OCI-LY1 (cell line): ENCODE results near the gene CPN2.

Source experiments
- H2AFZ ChIP-seq: fragments of 200-600 bp; sonication (generic), shearing (Covaris generic); 2 replicates; pipeline ENCODE4 v1.6.0; 2014; ENCODE audit warnings: antibody characterized with exemption, mild to moderate bottlenecking, low read length
- H3F3A ChIP-seq: fragments of 200-600 bp; sonication (generic), shearing (Covaris generic); 2 replicates; pipeline ENCODE4 v1.6.0; 2014; ENCODE audit warnings: mild to moderate bottlenecking, antibody characterized with exemption, low read length, moderate library complexity; ENCODE audit not compliant: insufficient read depth
- H3K27ac ChIP-seq: fragments of 200-600 bp; sonication (generic); 2 replicates; pipeline ENCODE4 v1.5.1; 2014; ENCODE audit warnings: low read length, mixed run types, mild to moderate bottlenecking, low read depth; ENCODE audit not compliant: poor library complexity, severe bottlenecking
- H3K27me3 ChIP-seq: fragments of 200-600 bp; sonication (generic); 2 replicates; pipeline ENCODE4 v1.6.0; 2014; ENCODE audit warnings: antibody characterized with exemption, mild to moderate bottlenecking, low read length, moderate library complexity; ENCODE audit not compliant: insufficient read depth
- H3K36me3 ChIP-seq: fragments of 200-600 bp; sonication (generic); 2 replicates; pipeline ENCODE4 v1.6.1; 2014; ENCODE audit warnings: mild to moderate bottlenecking, antibody characterized with exemption, low read length, moderate library complexity, mixed read lengths; ENCODE audit not compliant: insufficient read depth
- H3K4me1 ChIP-seq: fragments of 200-600 bp; sonication (generic); 2 replicates; pipeline ENCODE4 v1.5.1; 2014; ENCODE audit warnings: mild to moderate bottlenecking, low read length, moderate library complexity; ENCODE audit not compliant: insufficient read depth, severe bottlenecking
- H3K4me2 ChIP-seq: fragments of 200-600 bp; sonication (generic), shearing (Covaris generic); 2 replicates; pipeline ENCODE4 v1.6.1; 2014; ENCODE audit warnings: low read length
- H3K4me3 ChIP-seq: fragments of 200-600 bp; sonication (generic); 2 replicates; pipeline ENCODE4 v1.5.1; 2014; ENCODE audit warnings: low read length, low read depth, mild to moderate bottlenecking, mixed read lengths; ENCODE audit not compliant: poor library complexity, severe bottlenecking
- H3K79me2 ChIP-seq: fragments of 200-600 bp; shearing (Covaris generic); 2 replicates; pipeline ENCODE4 v1.6.1; 2016; ENCODE audit warnings: mixed run types, low read length, mixed read lengths; ENCODE audit not compliant: insufficient read depth
- H3K9ac ChIP-seq: fragments of 200-600 bp; sonication (generic), shearing (Covaris generic); 2 replicates; pipeline ENCODE4 v1.6.1; 2014; ENCODE audit warnings: mild to moderate bottlenecking, low read length, mixed read lengths
- H3K9me2 ChIP-seq: fragments of 200-600 bp; sonication (generic), shearing (Covaris generic); 2 replicates; pipeline ENCODE4 v1.6.1; 2014; ENCODE audit warnings: low read depth, mild to moderate bottlenecking, low read length, mixed read lengths
- H3K9me3 ChIP-seq: fragments of 200-600 bp; shearing (Covaris generic); 2 replicates; pipeline ENCODE4 v1.6.1; 2014; ENCODE audit warnings: low read length, mixed read lengths
- H4K20me1 ChIP-seq: fragments of 200-600 bp; sonication (generic), shearing (Covaris generic); 2 replicates; pipeline ENCODE4 v1.6.0; 2016; ENCODE audit warnings: mild to moderate bottlenecking, low read length; ENCODE audit not compliant: insufficient read depth
- EZH2 ChIP-seq: fragments of 200-600 bp; sonication (generic), shearing (Covaris generic); IDR thresholded peaks from 2 replicates; pipeline ENCODE4 v1.8.0; 2017; ENCODE audit warnings: borderline replicate concordance, mixed run types, mild to moderate bottlenecking, antibody characterized with exemption, low read length, moderate library complexity, mixed read lengths
- TF ChIP-seq, protein P1 (sequence below): fragments of 200-600 bp; sonication (generic), shearing (Covaris generic); IDR thresholded peaks from 2 replicates; pipeline ENCODE4 v1.5.1; 2017; ENCODE audit warnings: mild to moderate bottlenecking, antibody characterized with exemption, low read length, moderate library complexity, mixed read lengths

CPN2 gene

DNA sequence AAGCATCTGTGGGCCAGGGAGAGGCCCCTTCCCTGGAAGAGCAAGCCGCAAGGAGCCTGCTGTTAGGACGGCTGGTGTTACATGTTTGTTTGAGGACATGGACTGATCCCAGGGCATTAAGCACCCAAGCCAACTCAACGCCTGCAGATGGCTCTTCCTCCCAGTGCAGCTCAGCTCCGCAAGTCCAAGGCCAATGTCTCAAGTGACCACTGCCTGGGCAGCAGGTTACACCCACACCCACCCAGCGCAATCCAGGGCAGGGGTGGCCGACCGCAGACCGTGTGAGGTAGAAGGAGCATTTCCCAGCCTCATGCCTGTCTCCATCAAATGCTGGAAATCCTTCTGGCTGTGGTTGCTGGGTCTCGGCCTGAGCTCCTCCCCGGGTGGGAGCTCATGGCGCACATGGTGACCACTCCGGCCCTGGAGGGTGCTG, 33.5 kb upstream of the CPN2 start:
- H2AFZ ChIP-seq: no peak overlapping the region
- no peaks in the 10 kb centered on the region for H3K4me1 ChIP-seq
- no peak overlapping the region for H3K9ac ChIP-seq

DNA sequence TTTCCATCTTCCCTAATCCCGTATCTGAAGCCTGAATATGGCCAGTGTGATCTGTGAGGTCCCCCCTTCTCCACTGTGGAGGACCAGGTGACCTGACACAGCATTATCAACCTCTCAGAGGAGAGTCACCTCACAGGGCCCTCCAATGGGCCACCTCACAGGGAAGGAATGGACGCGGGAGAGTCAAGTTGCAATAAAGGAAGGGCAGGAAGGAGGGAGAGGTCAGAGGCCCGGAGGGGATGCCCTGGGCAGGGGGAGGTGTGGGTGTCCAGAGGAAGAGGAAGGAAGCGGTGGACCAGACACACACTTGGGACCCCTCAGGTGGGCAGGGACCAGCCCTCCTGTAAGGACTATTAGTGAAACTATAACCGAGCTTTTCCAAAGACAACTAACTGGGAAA, 33.0 kb upstream of the CPN2 start:
- no peak for TF ChIP-seq EZH2
- TF ChIP-seq, protein P1, sequence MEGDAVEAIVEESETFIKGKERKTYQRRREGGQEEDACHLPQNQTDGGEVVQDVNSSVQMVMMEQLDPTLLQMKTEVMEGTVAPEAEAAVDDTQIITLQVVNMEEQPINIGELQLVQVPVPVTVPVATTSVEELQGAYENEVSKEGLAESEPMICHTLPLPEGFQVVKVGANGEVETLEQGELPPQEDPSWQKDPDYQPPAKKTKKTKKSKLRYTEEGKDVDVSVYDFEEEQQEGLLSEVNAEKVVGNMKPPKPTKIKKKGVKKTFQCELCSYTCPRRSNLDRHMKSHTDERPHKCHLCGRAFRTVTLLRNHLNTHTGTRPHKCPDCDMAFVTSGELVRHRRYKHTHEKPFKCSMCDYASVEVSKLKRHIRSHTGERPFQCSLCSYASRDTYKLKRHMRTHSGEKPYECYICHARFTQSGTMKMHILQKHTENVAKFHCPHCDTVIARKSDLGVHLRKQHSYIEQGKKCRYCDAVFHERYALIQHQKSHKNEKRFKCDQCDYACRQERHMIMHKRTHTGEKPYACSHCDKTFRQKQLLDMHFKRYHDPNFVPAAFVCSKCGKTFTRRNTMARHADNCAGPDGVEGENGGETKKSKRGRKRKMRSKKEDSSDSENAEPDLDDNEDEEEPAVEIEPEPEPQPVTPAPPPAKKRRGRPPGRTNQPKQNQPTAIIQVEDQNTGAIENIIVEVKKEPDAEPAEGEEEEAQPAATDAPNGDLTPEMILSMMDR: no peak
- Histone ChIP-seq H3K27me3 (peaks cover 9% of the 10 kb centered on the region), H3K27ac (no peak overlapping the region), H3K9ac (no peak overlapping the region), H3F3A (no peaks in the 10 kb centered on the region), H3K9me3 (no peaks in the 10 kb centered on the region), H3K4me1 (no peaks in the 10 kb centered on the region), H3K79me2 (no peaks in the 10 kb centered on the region), H4K20me1 (no peaks in the 10 kb centered on the region), H3K4me2 (no peak overlapping the region), H3K36me3 (no peaks in the 10 kb centered on the region), H2AFZ (no peak overlapping the region), H3K4me3 (no peak overlapping the region), H3K9me2 (no peaks in the 10 kb centered on the region)

More for the DNA sequence above, 33.5 kb upstream of the CPN2 start:
- H3K4me3 ChIP-seq: no peak overlapping the region
- 0 out of 2 replicates have a peak, but pooled peaks cover 2% of the 10 kb centered on the region for H3K9me3 ChIP-seq
- no peak overlapping the region for H3K4me2 ChIP-seq
- no peaks in the 10 kb centered on the region for H3K79me2 ChIP-seq
- no peaks in the 10 kb centered on the region for H3K36me3 ChIP-seq
- no peak overlapping the region for H3K27ac ChIP-seq
- H3K9me2 ChIP-seq: no peaks in the 10 kb centered on the region
- H3K27me3 ChIP-seq: peaks cover 9% of the 10 kb centered on the region
- H4K20me1 ChIP-seq: no peaks in the 10 kb centered on the region
- TF ChIP-seq EZH2: no peak
- TF ChIP-seq, protein P1: no peak
- H3F3A ChIP-seq: no peaks in the 10 kb centered on the region

DNA sequence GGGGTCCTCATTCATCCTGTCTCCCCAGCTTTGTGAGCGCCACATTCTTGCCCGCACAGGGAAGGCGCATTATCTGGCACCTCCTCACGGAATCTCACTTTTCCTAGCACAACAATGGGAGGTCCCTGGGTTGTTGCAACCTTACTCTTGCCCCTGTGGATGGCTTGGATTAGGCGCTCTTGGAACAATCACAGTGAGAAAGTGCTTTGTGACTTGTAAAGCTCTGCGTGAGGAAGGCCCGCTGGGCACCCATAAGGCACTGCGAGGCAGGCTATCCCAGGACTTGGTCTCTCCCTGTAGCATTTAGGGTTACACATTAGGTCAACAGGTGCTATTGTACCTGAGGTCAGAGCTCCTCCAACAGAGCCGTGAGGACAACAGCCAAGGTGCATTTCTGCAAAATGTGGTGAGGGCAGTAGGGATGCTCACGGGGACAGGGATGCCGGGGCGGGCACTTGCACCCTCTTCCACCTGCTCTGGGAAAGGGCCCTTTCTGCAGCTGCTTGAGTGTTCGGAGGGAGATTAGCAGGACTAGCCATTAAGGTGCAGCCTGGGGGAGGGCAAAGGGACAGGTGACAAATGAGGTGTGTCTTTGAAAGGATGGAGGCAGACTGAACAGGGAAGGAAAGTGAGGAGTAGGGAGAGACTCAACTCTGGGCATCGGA, 32.3 kb upstream of the CPN2 start:
- no peaks in the 10 kb centered on the region for H4K20me1 ChIP-seq
- no peak for TF ChIP-seq EZH2
- TF ChIP-seq, protein P1: no peak
- H2AFZ ChIP-seq: no peak overlapping the region
- H3K9ac ChIP-seq: no peak overlapping the region
- H3K79me2 ChIP-seq: no peaks in the 10 kb centered on the region
- H3K4me3 ChIP-seq: no peak overlapping the region
- H3K4me1 ChIP-seq: no peaks in the 10 kb centered on the region
- H3K9me3 ChIP-seq: no peaks in the 10 kb centered on the region
- H3K4me2 ChIP-seq: no peak overlapping the region
- peaks cover 9% of the 10 kb centered on the region for H3K27me3 ChIP-seq
- H3F3A ChIP-seq: no peaks in the 10 kb centered on the region
- no peak overlapping the region for H3K27ac ChIP-seq
- no peaks in the 10 kb centered on the region for H3K36me3 ChIP-seq
- no peaks in the 10 kb centered on the region for H3K9me2 ChIP-seq
